Measurements from ENCODE around the gene TRPM6. TPM values are rescaled to one million over a fixed set of nuclear protein-coding genes. Genes with fewer than 3 reads are reported as not detected.
"Not testable (repeated sequence)": the region's sequence is repeated elsewhere in the genome, so short reads cannot be mapped to it uniquely, and the experiment has no call there.

TRPM6 gene
- total and polyA plus RNA-seq, 8 donors = 0.14 to 0.59 (median 0.23) TPM

- Histone ChIP-seq H3K36me3 (no peaks in the 10 kb centered on the region), H3K9me3 (no peaks in the 10 kb centered on the region), H3K27ac (no peak overlapping the region), H3K4me1 (peaks cover 0 to 4% (median 0%) of the 10 kb centered on the region in 3 donors), H3K27me3 (no peaks in the 10 kb centered on the region), H3K4me3 (no peak overlapping the region)
- 69 to 80% methylated on average over 3 of the region's 3 CpGs for WGBS, 2 donors
- no peak for TF ChIP-seq CTCF (IDR thresholded peaks at IDR 0.05)
- no peak for DNase-seq
- intact Hi-C loops (cut with DNase I) = no loop called here
- ATAC-seq = no peak
- no peak for FAIRE-seq
Measured at GRCh38 chr9:74865177-74865576, 22.5 kb downstream of the TRPM6 start.

GRCh38 chr9:74861773-74862474 is 25.8 kb downstream of the TRPM6 start:
- no peak for TF ChIP-seq CTCF (IDR thresholded peaks at IDR 0.05)
- no peak for ATAC-seq

GRCh38 chr9:74861071-74861470 is 26.6 kb downstream of the TRPM6 start:
- Histone ChIP-seq H3K4me3 (no peak overlapping the region), H3K9me3 (no peaks in the 10 kb centered on the region), H3K27me3 (no peaks in the 10 kb centered on the region), H3K27ac (no peak overlapping the region), H3K36me3 (no peaks in the 10 kb centered on the region), H3K4me1 (peaks cover 0 to 4% (median 0%) of the 10 kb centered on the region in 3 donors)
- 44 to 55% methylated on average over 3 of the region's 3 CpGs for WGBS, 2 donors
- no peak for FAIRE-seq
- ATAC-seq = no peak
- intact Hi-C loops (cut with DNase I) = no loop called here
- TF ChIP-seq CTCF (IDR thresholded peaks at IDR 0.05) = no peak
- no peak for DNase-seq

More at GRCh38 chr9:74861773-74862474, 25.8 kb downstream of the TRPM6 start:
- intact Hi-C loops (cut with DNase I) = no loop called here
- 61 to 65% methylated on average over 6 of the region's 6 CpGs for WGBS, 2 donors
- no peak overlapping the region for H3K27ac ChIP-seq
- FAIRE-seq (no peak), DNase-seq (no peak)
- no peaks in the 10 kb centered on the region for H3K36me3 ChIP-seq
- peaks cover 0 to 4% (median 0%) of the 10 kb centered on the region in 3 donors for H3K4me1 ChIP-seq
- H3K9me3 ChIP-seq = no peaks in the 10 kb centered on the region
- no peaks in the 10 kb centered on the region for H3K27me3 ChIP-seq
- H3K4me3 ChIP-seq = no peak overlapping the region

- WGBS, 2 donors = 84 to 85% methylated on average over 5 of the region's 5 CpGs
- intact Hi-C loops (cut with DNase I) = not testable (repeated sequence)
Measured at GRCh38 chr9:74860247-74860646, 27.5 kb downstream of the TRPM6 start.

GRCh38 chr9:74859786-74860185 is 27.9 kb downstream of the TRPM6 start:
- Histone ChIP-seq H3K4me1 (peaks cover 0 to 4% (median 0%) of the 10 kb centered on the region in 3 donors), H3K27ac (no peak overlapping the region), H3K4me3 (no peak overlapping the region), H3K9me3 (no peaks in the 10 kb centered on the region), H3K36me3 (no peaks in the 10 kb centered on the region), H3K27me3 (no peaks in the 10 kb centered on the region)
- WGBS, 2 donors = 73 to 75% methylated on average over 2 of the region's 2 CpGs
- ATAC-seq (no peak), DNase-seq (no peak), FAIRE-seq (no peak)
- TF ChIP-seq CTCF (IDR thresholded peaks at IDR 0.05) = no peak
- intact Hi-C loops (cut with DNase I) = no loop called here

More at GRCh38 chr9:74860247-74860646, 27.5 kb downstream of the TRPM6 start:
- not testable (repeated sequence) for DNase-seq, H3K27me3 ChIP-seq, H3K36me3 ChIP-seq, ATAC-seq, FAIRE-seq, H3K4me1 ChIP-seq, H3K9me3 ChIP-seq, H3K4me3 ChIP-seq, H3K27ac ChIP-seq
